HCT116 (cell line): ENCODE data around the gene HLA-DOA. TPM values are rescaled to one million over a fixed set of nuclear protein-coding genes. Genes with fewer than 3 reads are reported as not detected.

Experiments used
- ATAC-seq: fragments of 200-7000 bp; cut with Tn5 transposase; 2 replicates; pipeline ENCODE4 v1.9.1; 2020; ENCODE audit warnings: mild to moderate bottlenecking, moderate library complexity
- BruUV-seq: library from RNA; stranded (reverse); fragments of 400-500 nt; replicated peaks from 2 replicates; lab custom pipeline; 2021; lab: Mats Ljungman, UMichigan
- CTCF ChIA-PET: fragments of 300-600 bp; sonication (Branson Sonifier 250); formaldehyde crosslinking; loops from one replicate; lab custom pipeline; 2021; ENCODE audit warnings: antibody characterized with exemption; lab: Charles Lee
- POLR2A ChIA-PET: fragments of 300-600, 350-600 bp; sonication (Branson Sonifier 250); formaldehyde crosslinking; loops from one replicate; lab custom pipeline; 2021; ENCODE audit warnings: antibody characterized with exemption; lab: Charles Lee
- RAD21 ChIA-PET, 2 experiments: fragments of 300-600 bp; sonication (Branson Sonifier 250); formaldehyde crosslinking; loops; one replicate each; lab custom pipeline; 2023; ENCODE audit warnings: low total read pairs in 2 of 2; ENCODE audit not compliant: uncharacterized antibody in 2 of 2, unreplicated experiment in 2 of 2, low non-redundant PET in 1 of 2; lab: Charles Lee
- DNase-seq: peaks from one replicate; pipeline ENCODE4 v3.0.0-alpha.2; 2010; ENCODE audit warnings: low read depth, low spot score
- H2AFZ ChIP-seq: fragments of 200-600 bp; shearing (Covaris generic), sonication (generic); 2 replicates; pipeline ENCODE4 v1.6.1; 2017; ENCODE audit warnings: low read depth, mixed run types, mixed read lengths, antibody characterized with exemption, low read length; ENCODE audit not compliant: poor library complexity, severe bottlenecking
- H3K27ac ChIP-seq: 2 replicates; pipeline ENCODE4 v1.5.1; 2012; ENCODE audit warnings: low read depth, low read length
- H3K27me3 ChIP-seq: fragments of 200-600 bp; sonication (generic); 2 replicates; pipeline ENCODE4 v1.6.1; 2016; ENCODE audit warnings: mixed run types, low read length, mixed read lengths; ENCODE audit not compliant: insufficient read depth
- H3K36me3 ChIP-seq, 2 experiments: fragments of 200-500 bp in 1 of 2; fragments of 200-600 bp in 1 of 2; sonication (Bioruptor generic) in 1 of 2; sonication (generic) in 1 of 2; 2 replicates each; pipeline versions ENCODE4 v1.5.1 to v1.6.1; 2014 to 2016; ENCODE audit warnings: low read length in 2 of 2, inconsistent platforms in 1 of 2, mixed read lengths in 1 of 2, mixed run types in 1 of 2; ENCODE audit not compliant: insufficient read depth in 2 of 2, control insufficient read depth in 1 of 2
- H3K4me1 ChIP-seq, 2 experiments: fragments of 200-600 bp in 1 of 2; sonication (generic) in 1 of 2; 2 replicates each; pipeline versions ENCODE4 v1.5.1 to v1.6.1; 2012 to 2017; ENCODE audit warnings: low read length in 2 of 2, inconsistent platforms in 1 of 2, mild to moderate bottlenecking in 1 of 2, mixed read lengths in 1 of 2, mixed run types in 1 of 2, moderate library complexity in 1 of 2; ENCODE audit not compliant: insufficient read depth in 2 of 2, control insufficient read depth in 1 of 2
- H3K4me2 ChIP-seq: fragments of 200-600 bp; sonication (generic); 2 replicates; pipeline ENCODE4 v1.6.1; 2017; ENCODE audit warnings: mixed run types, low read length, mixed read lengths
- H3K4me3 ChIP-seq, 2 experiments: fragments of 200-600 bp in 1 of 2; sonication (generic) in 1 of 2; replicated peaks in 1 of 2; 2 replicates each; pipeline ENCODE4 v1.5.1; 2011 to 2016; ENCODE audit warnings: low read length in 2 of 2, control low read depth in 1 of 2, low read depth in 1 of 2, mild to moderate bottlenecking in 1 of 2, mixed read lengths in 1 of 2, mixed run types in 1 of 2
- H3K79me2 ChIP-seq: fragments of 200-600 bp; sonication (generic); 2 replicates; pipeline ENCODE4 v1.6.1; 2017; ENCODE audit warnings: mild to moderate bottlenecking, mixed run types, low read length, moderate library complexity, mixed read lengths; ENCODE audit not compliant: insufficient read depth
- H3K9ac ChIP-seq: fragments of 200-600 bp; sonication (generic); 2 replicates; pipeline ENCODE4 v1.6.1; 2016; ENCODE audit warnings: low read length, mixed read lengths
- H3K9me2 ChIP-seq: fragments of 200-600 bp; sonication (generic), shearing (Covaris generic); 2 replicates; pipeline ENCODE4 v1.6.1; 2017; ENCODE audit warnings: mixed run types, mild to moderate bottlenecking, moderate library complexity; ENCODE audit not compliant: insufficient read depth
- H3K9me3 ChIP-seq, 2 experiments: fragments of 200-500 bp in 1 of 2; fragments of 200-600 bp in 1 of 2; sonication (Bioruptor generic) in 1 of 2; sonication (generic) in 1 of 2; 2 replicates each; pipeline ENCODE4 v1.6.1; 2014 to 2017; ENCODE audit warnings: low read length in 2 of 2, mixed read lengths in 2 of 2, inconsistent platforms in 1 of 2, low read depth in 1 of 2, mild to moderate bottlenecking in 1 of 2, mixed run types in 1 of 2, moderate library complexity in 1 of 2; ENCODE audit not compliant: control insufficient read depth in 1 of 2, insufficient read depth in 1 of 2
- H4K20me1 ChIP-seq: fragments of 200-600 bp; sonication (generic), shearing (Covaris generic); 2 replicates; pipeline ENCODE4 v1.6.1; 2017; ENCODE audit warnings: mixed run types, mild to moderate bottlenecking, moderate library complexity; ENCODE audit not compliant: insufficient read depth
- ATF3 ChIP-seq: IDR thresholded peaks from 2 replicates; pipeline ENCODE4 v1.6.1; 2012
- ELF1 ChIP-seq: IDR thresholded peaks from 2 replicates; pipeline ENCODE4 v1.6.1; 2012; ENCODE audit warnings: low read depth, borderline replicate concordance
- EZH2 ChIP-seq: fragments of 200-600 bp; sonication (generic); IDR thresholded peaks from 2 replicates; pipeline ENCODE4 v1.6.1; 2017; ENCODE audit warnings: antibody characterized with exemption, mixed run types
- MAX ChIP-seq: IDR thresholded peaks from 2 replicates; pipeline ENCODE4 v1.6.1; 2012
- POLR2AphosphoS5 ChIP-seq: IDR thresholded peaks from 2 replicates; pipeline ENCODE4 v1.6.1; 2011; ENCODE audit warnings: mild to moderate bottlenecking, low read depth, low read length, moderate library complexity
- RAD21 ChIP-seq: IDR thresholded peaks from 2 replicates; pipeline ENCODE4 v1.6.1; 2012; ENCODE audit warnings: low read depth, mild to moderate bottlenecking
- REST ChIP-seq: IDR thresholded peaks from 2 replicates; pipeline ENCODE4 v1.6.1; 2012; ENCODE audit warnings: low read depth
- SP1 ChIP-seq: IDR thresholded peaks from 2 replicates; pipeline ENCODE4 v1.6.1; 2012; ENCODE audit warnings: low read depth
- SRF ChIP-seq: IDR thresholded peaks from 2 replicates; pipeline ENCODE4 v1.6.1; 2012; ENCODE audit warnings: low read depth
- TCF7L2 ChIP-seq: IDR thresholded peaks from 2 replicates; pipeline ENCODE4 v1.7.0; 2011; ENCODE audit warnings: borderline replicate concordance, inconsistent platforms; ENCODE audit not compliant: insufficient read depth, insufficient read length; ENCODE audit errors: extremely low read depth
- YY1 ChIP-seq: IDR thresholded peaks from 2 replicates; pipeline ENCODE4 v1.6.1; 2011; ENCODE audit warnings: low read length, low read depth, moderate library complexity, mild to moderate bottlenecking; ENCODE audit not compliant: insufficient replicate concordance; ENCODE audit errors: extremely low read depth
- intact Hi-C: fragments of 100-400 bp; cut with micrococcal nuclease; formaldehyde crosslinking; loops from 2 replicates; pipeline ENCODE4 v1.10.0; 2022
- total RNA-seq: library from RNA; stranded (reverse); gene quantifications from one replicate; pipeline ENCODE4 v1.2.1, GENCODE V29; 2021; ENCODE audit not compliant: unreplicated experiment

Gene HLA-DOA
- total RNA-seq, 1 experiment from 2014 or later, result 0.39 TPM

GRCh38 chr6:33010356-33010755, 965 bp upstream of the HLA-DOA start:
- no peaks in the 10 kb centered on the region for H3K9me3 ChIP-seq
- H3K27me3 ChIP-seq, result no peaks in the 10 kb centered on the region
- H4K20me1 ChIP-seq, result no peaks in the 10 kb centered on the region
- no TSS peak for BruUV-seq
- DNase-seq, result no peak
- ChIA-PET RAD21 (no interaction called here), CTCF (interaction anchor here (0.6 kb wide), 1 partner anchor 149 kb away, joined by 3 read pairs; no protein-coding TSS in a partner anchor), POLR2A (interaction anchor here (0.7 kb wide), 1 partner anchor 39 kb away, joined by 3 read pairs; no protein-coding TSS in a partner anchor)
- no peak overlapping the region for H2AFZ ChIP-seq
- no peak overlapping the region for H3K27ac ChIP-seq
- TF ChIP-seq MAX (no peak), SRF (no peak), REST (no peak), EZH2 (no peak), ELF1 (no peak), ATF3 (no peak), SP1 (no peak), YY1 (no peak), TCF7L2 (no peak), POLR2AphosphoS5 (no peak), RAD21 (no peak)
- no peak overlapping the region for H3K9ac ChIP-seq
- peaks cover 0 to 3% of the 10 kb centered on the region in 2 experiments; a peak in 1 of 4 replicates for H3K4me1 ChIP-seq
- H3K4me2 ChIP-seq, result no peak overlapping the region
- no peak for ATAC-seq
- no peaks in the 10 kb centered on the region for H3K79me2 ChIP-seq
- H3K36me3 ChIP-seq, result no peaks in the 10 kb centered on the region
- intact Hi-C loops, result no loop called here
- H3K9me2 ChIP-seq, result no peaks in the 10 kb centered on the region
- H3K4me3 ChIP-seq, result no peak overlapping the region
